HG02943 (cell line): ENCODE data around the gene ZFP82.

Experiments
- ATAC-seq: cut with Tn5 transposase; IDR thresholded peaks from one replicate; pipeline ENCODE4 v1.9.1; 2021; ENCODE audit warnings: mild to moderate bottlenecking, low read depth, moderate library complexity; ENCODE audit not compliant: unreplicated experiment

ZFP82 gene

GRCh38 chr19:36418287-36419001 is at the start of gene ZFP82:
Gene ZFP82 (minus strand): TSS chr19:36418644. CDS start chr19:36409789, 8,855 bp downstream.
- ATAC-seq = peak; percentile 66

GRCh38 chr19:36460046-36460445 is 41.6 kb upstream of the ZFP82 start:
- ATAC-seq = no peak

- no peak for ATAC-seq
Measured at GRCh38 chr19:36456831-36457230, 38.4 kb upstream of the ZFP82 start.

DNA sequence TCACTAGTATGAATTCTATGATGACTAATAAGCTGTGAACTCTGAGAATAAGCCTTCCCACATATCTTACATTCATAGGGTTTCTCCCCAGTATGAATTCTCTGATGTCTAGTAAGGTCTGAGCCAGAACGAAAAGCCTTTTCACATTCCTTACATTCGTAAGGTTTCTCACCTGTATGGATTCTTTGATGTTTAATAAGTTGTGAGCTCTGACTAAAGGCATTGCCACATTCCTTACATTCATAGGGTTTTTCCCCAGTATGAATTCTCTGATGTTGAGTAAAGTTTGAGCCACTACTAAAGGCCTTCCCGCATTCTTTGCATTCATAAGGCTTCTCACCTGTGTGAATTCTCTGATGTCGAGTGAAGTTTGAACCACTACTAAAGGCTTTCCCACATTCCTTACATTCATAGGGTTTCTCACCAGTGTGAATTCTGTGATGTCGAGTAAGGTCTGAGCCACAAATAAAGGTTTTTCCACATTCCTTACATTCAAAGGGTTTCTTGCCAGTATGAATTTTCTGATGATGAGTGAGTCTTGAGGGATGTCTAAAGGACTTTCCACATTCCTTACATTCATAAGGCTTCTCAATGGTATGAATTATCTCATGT is 30.7 kb upstream of the ZFP82 start:
- no peak for ATAC-seq

DNA sequence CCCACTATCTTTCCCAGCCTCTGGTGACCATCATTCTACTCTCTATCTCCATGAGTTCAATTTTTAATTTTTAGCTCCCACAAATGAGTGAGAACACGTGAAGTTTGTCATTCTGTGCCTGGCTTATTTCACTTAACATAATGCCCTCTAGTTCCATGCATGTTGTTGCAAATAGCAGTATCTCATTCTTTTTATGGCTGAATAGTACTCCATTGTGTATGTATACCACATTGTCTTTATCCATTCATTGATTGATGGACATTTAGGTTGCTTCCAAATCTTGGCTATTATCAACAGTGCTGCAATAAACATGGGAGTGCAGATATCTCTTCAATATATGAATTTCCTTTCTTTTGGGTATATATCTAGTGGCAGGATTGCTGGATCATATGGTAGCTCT is 22.9 kb upstream of the ZFP82 start:
- ATAC-seq = no peak

- no peak for ATAC-seq
Measured at GRCh38 chr19:36436531-36436930, 18.1 kb upstream of the ZFP82 start.

DNA sequence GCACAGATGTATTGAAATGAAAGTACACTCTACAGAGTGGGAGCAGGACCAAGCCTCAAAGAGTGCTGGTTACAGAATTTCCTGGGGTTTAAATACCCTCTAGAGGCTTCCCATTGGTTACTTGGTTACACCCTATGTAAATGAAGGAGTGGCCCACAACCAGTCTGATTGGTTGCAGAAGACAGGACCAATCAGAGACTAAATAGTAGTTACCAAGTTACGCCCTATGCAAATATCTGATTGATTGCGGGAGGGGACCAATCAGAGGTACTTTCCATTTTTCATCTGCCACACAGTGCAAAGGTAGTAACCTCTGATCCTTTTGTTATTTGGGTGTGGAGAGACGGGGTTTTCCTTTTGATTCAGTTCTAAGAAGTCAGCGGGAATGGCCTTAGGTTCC is 5.5 kb upstream of the ZFP82 start:
- ATAC-seq = no peak

- ATAC-seq = no peak
Measured at GRCh38 chr19:36421749-36422481, 3.5 kb upstream of the ZFP82 start.

DNA sequence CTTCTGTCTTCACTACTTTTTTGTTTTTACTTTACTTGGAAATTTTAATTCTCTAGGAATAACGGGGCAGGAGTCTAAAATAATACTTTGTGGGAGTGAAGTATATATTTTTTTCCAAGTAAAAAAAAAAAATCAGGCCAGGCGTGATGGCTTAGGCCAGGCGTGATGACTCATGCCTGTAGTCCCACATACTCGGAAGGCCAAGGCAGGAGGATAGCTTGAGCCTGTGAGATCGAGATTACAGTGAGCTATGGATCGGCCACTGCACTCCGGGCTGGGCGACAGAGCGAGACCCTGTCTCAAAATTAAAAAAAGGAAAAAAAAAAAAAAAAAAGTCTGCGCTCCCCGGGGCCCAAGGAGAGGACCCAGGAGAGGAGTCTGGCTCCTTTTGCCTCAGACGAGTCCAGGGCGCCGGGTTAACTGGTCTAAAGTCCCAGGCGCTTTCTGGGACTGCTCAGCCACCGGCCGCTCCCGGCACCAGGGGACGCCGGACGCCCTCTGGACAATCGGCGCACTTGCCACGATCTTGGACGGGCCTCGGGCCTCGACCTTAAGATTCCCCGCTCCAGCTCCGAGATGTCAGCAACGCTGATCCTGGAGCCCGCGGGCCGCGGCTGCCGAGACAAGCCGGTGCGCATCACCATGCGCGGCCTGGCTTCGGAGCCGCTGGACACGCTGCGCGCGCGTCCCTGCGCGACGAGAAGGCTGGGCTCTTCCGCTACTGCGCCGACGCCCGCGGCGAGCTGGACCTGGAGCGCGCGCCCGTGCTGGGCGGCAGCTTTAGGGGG is 2.7 kb upstream of the ZFP82 start:
- ATAC-seq = no peak

- ATAC-seq = no peak
Measured at GRCh38 chr19:36417752-36418286, 625 bp downstream of the ZFP82 start.

DNA sequence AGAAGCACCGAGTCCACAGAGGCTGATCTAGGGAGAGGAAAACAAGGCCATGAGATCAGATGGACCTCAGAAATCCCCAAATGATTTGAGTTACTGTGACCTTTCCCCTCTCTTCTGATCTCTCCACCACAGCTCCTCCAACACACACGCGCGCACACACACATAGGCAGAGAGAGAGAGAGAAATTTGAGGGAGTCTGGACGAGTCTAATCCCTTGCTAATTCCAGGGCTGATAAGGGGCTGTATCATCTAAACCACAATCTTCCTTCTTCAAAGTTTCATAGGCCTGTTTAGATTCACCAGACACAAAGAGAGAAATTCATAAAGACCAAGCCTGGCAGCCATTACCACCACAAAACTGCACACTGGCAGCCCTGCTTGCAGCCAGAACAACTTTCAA is 8.6 kb downstream of the ZFP82 start:
- ATAC-seq = no peak

DNA sequence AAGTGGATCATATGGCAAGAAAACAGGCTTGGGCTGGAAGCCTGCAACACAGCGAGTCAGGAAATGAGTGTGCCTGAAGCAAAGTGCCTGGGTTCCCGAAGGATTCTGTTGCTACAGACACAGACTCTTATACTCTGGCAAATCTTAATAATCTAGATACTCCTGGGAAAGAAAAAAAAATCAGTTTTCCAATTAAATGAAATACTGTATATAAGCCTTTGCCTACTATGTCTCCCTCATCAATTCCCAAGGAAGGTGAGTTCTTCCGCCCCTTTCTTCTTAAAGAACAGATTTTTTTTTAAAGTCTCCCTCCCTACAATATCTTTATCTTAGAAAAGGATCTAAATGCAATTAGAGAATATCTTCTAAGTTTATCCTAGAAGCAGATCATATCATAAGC is 10.3 kb downstream of the ZFP82 start:
- no peak for ATAC-seq

- no peak for ATAC-seq
Measured at GRCh38 chr19:36404498-36404897, 13.9 kb downstream of the ZFP82 start.

GRCh38 chr19:36401475-36401874 is 17.0 kb downstream of the ZFP82 start:
- ATAC-seq = no peak

DNA sequence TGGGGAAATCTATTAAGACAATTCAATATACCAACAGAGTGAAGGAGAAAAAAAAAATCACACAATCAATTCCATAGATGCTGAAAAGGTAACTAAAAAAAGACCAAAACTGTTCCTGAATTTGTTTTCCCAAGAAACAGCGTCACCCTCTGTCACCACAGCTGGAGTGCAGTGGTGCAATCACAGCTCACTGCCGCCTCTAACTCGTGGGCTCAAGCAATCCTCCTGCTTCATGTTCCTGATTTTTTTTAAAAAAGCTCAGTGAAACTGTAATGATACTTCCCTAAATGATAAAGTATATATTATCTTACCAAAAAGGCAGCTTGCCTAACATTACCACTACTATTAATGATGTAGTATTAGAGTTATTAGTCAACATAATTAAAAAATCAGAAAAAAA is 19.9 kb downstream of the ZFP82 start:
- no peak for ATAC-seq

DNA sequence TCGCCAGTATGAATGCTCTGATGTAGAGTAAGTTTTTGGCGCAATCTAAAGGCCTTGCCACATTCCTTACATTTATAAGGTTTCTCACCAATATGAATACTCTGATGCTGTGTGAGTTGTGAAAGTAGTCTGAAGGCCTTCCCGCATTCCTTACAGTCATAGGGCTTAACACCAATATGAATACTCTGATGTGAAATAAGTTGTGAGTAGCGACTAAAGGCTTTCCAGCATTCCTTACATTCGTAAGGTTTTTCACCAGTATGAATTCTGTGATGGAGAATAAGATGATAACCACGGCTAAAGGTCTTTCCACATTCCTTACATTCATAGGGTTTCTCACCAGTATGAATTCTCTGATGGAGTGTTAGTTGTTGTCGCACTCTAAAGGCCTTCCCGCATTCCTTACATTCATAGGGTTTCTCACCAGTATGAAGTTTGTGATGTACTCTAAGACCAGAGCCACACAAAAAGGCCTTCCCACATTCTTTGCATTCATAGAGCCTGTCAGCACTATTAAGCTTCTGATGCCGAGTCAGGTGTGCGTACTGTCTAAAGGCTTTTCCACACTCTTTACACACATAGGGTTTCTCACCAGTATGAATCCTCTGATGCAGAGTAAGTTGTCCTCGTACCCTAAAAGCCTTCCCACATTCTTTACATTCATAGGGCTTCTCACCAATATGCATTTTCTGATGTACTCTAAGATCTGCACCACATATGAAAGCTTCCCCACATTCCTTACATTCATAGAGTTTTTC is 25.3 kb downstream of the ZFP82 start:
- ATAC-seq = no peak

GRCh38 chr19:36379510-36379819 is 39.0 kb downstream of the ZFP82 start:
- no peak for ATAC-seq

DNA sequence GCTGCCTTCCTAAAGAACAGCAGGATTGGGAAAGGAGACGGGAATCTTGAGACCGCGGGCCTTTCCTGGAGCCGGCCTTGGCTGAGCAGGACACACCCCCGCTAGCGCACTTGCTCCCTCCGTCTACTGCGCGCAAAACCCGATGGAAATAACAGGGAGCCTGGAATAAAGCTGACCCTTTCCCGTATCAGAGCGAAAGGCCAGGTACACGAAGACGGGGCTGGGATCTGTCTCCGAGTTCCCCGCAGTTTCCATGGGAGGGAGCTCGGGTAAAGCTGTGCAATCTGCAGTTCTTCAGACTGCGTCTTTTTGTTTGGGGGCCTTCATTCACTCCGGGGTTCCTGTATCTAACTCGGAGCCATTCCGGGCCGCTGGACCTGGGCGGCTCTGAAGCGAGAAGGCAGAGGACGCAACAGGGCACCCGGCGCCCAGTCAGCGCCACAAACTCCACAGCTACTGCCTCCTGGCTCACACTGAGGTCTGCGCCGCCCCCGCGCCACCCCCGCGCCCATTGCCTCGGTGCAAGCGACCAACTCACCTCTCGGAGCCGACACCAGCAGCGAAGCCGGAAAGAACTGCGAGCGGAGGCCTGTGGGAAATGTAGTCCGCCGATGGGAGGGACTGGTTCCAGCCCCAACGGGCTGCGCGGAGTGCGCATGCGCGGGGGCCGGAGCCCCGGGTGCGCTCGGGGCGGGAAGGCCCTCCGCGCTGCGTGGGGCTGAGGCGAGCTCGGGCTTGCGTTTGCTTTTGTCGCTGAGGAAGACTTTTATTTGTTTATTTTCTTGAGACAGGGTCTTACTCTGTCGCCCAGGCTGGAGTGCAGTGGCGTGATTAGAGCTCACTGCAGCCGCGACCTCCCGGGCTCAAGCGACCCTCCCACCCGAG is 39.6 kb downstream of the ZFP82 start, which contains the start of gene ZFP14:
Gene ZFP14, minus strand, starts transcription at position 577 of the 885 bp plus-strand sequence. CDS start 11,309 bp downstream, outside the sequence.
- ATAC-seq = peak; percentile 87
